UCSD-AML1 (cell line): ENCODE results near the gene STYXL1.
"Not testable (repeated sequence)": the region's sequence is repeated elsewhere in the genome, so short reads cannot be mapped to it uniquely, and the experiment has no call there.

Source experiments
- DNase-seq: peaks from one replicate; lab custom pipeline; 2025; ENCODE audit not compliant: unreplicated experiment; lab: John Stamatoyannopoulos, UW

STYXL1 gene

GRCh38 chr7:76047811-76048667, at the start of gene STYXL1, which contains the start of gene MDH2:
TSS of gene STYXL1 (minus strand) at chr7:76048000. CDS start at chr7:76030523, 17,477 bp downstream.
TSS of gene MDH2 (plus strand) at chr7:76048106. CDS start at chr7:76048161, 55 bp downstream.
- peak; percentile 85 for DNase-seq

GRCh38 chr7:76095908-76096307, 48.1 kb upstream of the STYXL1 start:
- no peak for DNase-seq

- not testable (repeated sequence) for DNase-seq
These were observed 46.5 kb upstream of the STYXL1 start for GRCh38 chr7:76094326-76094725.

- DNase-seq = not testable (repeated sequence)
These were observed 45.7 kb upstream of the STYXL1 start for GRCh38 chr7:76093531-76093930.

GRCh38 chr7:76091506-76091905, 43.7 kb upstream of the STYXL1 start:
- no peak for DNase-seq

GRCh38 chr7:76089865-76090475, 42.2 kb upstream of the STYXL1 start:
- no peak for DNase-seq

GRCh38 chr7:76087362-76087791, 39.6 kb upstream of the STYXL1 start:
- not testable (repeated sequence) for DNase-seq

- DNase-seq = no peak
These were observed 38.3 kb upstream of the STYXL1 start for GRCh38 chr7:76086070-76086469.

- not testable (repeated sequence) for DNase-seq
These were observed 36.3 kb upstream of the STYXL1 start for GRCh38 chr7:76084115-76084514.

GRCh38 chr7:76080204-76080603, 32.4 kb upstream of the STYXL1 start:
- DNase-seq = no peak

- no peak for DNase-seq
These were observed 29.6 kb upstream of the STYXL1 start for GRCh38 chr7:76077435-76077834.

- no peak for DNase-seq
These were observed 29.2 kb upstream of the STYXL1 start for GRCh38 chr7:76076995-76077394.

- DNase-seq = no peak
These were observed 27.2 kb upstream of the STYXL1 start for GRCh38 chr7:76074972-76075370.

GRCh38 chr7:76074306-76074971, 26.6 kb upstream of the STYXL1 start:
- no peak for DNase-seq

- DNase-seq = no peak
These were observed 25.7 kb upstream of the STYXL1 start for GRCh38 chr7:76073335-76073990.

- DNase-seq = no peak
These were observed 24.7 kb upstream of the STYXL1 start for GRCh38 chr7:76072243-76073148.

- DNase-seq = no peak
These were observed 23.8 kb upstream of the STYXL1 start for GRCh38 chr7:76071316-76072242.

GRCh38 chr7:76069238-76069638, 21.4 kb upstream of the STYXL1 start:
- no peak for DNase-seq
